NCI-H1694 treated with DMSO at 0.1 percent for 48 hours (cell line): ENCODE data around the gene STK24.

Experiments used
- DNase-seq: peaks from one replicate; lab custom pipeline; 2025; lab: John Stamatoyannopoulos, UW

The STK24 gene

GRCh38 chr13:98509271-98510155 is 67.4 kb downstream of the STK24 start:
- no peak for DNase-seq

- DNase-seq: no peak
These were observed 68.2 kb downstream of the STK24 start for GRCh38 chr13:98508685-98509084.

- no peak for DNase-seq
These were observed 68.6 kb downstream of the STK24 start for GRCh38 chr13:98508280-98508679.

GRCh38 chr13:98507282-98507797 is 69.6 kb downstream of the STK24 start:
- DNase-seq: peak; percentile 9

- DNase-seq: no peak
These were observed 70.1 kb downstream of the STK24 start for GRCh38 chr13:98506728-98507230.

GRCh38 chr13:98506322-98506721 is 70.6 kb downstream of the STK24 start:
- DNase-seq: no peak

GRCh38 chr13:98505217-98505616 is 71.7 kb downstream of the STK24 start:
- no peak for DNase-seq

- no peak for DNase-seq
These were observed 72.4 kb downstream of the STK24 start for GRCh38 chr13:98504371-98504963.

- DNase-seq: no peak
These were observed 72.9 kb downstream of the STK24 start for GRCh38 chr13:98504029-98504351.

GRCh38 chr13:98503175-98504028 is 73.5 kb downstream of the STK24 start:
- no peak for DNase-seq

GRCh38 chr13:98500963-98501421 is 75.9 kb downstream of the STK24 start:
- no peak for DNase-seq

GRCh38 chr13:98496966-98497365 is 79.9 kb downstream of the STK24 start:
- DNase-seq: no peak

- no peak for DNase-seq
These were observed 80.5 kb downstream of the STK24 start for GRCh38 chr13:98496479-98496791.

GRCh38 chr13:98495627-98496478 is 81.1 kb downstream of the STK24 start:
- DNase-seq: no peak

- no peak for DNase-seq
These were observed 82.1 kb downstream of the STK24 start for GRCh38 chr13:98494769-98495168.

GRCh38 chr13:98493042-98493712 is 83.7 kb downstream of the STK24 start:
- DNase-seq: no peak

GRCh38 chr13:98492335-98493041 is 84.4 kb downstream of the STK24 start:
- no peak for DNase-seq

- DNase-seq: no peak
These were observed 86.0 kb downstream of the STK24 start for GRCh38 chr13:98490866-98491265.

GRCh38 chr13:98490195-98490836 is 86.6 kb downstream of the STK24 start:
- no peak for DNase-seq
